Activated naive CD8-positive, alpha-beta T cell treated with anti-CD3 and anti-CD28 coated beads, Interleukin-2, amount 50 U/mL, for 24 hours (primary cell): ENCODE data around the gene ETS1.
A peak's percentile ranks its signal among the peaks of the same experiment; 100 is the strongest.
"Not testable (repeated sequence)": the region's sequence is repeated elsewhere in the genome, so short reads cannot be mapped to it uniquely, and the experiment has no call there.

Source experiments
- ATAC-seq: fragments of 150-1000 bp; cut with Tn5 transposase; one replicate; pipeline ENCODE4 v1.10.0; 2021
- DNase-seq: peaks from one replicate; pipeline ENCODE4 v3.0.0; 2021
- H3K27ac Mint-ChIP-seq: one replicate; pipeline ENCODE4 v1.8.0; 2021; ENCODE audit warnings: mild to moderate bottlenecking, mixed read lengths
- H3K27me3 Mint-ChIP-seq: one replicate; pipeline ENCODE4 v1.8.0; 2021; ENCODE audit warnings: mixed read lengths
- H3K36me3 Mint-ChIP-seq: one replicate; pipeline ENCODE4 v1.8.0; 2021; ENCODE audit warnings: low read depth, mixed read lengths
- H3K4me1 Mint-ChIP-seq: one replicate; pipeline ENCODE4 v1.8.0; 2021; ENCODE audit warnings: mixed read lengths
- H3K4me3 Mint-ChIP-seq: one replicate; pipeline ENCODE4 v1.8.0; 2021; ENCODE audit warnings: mild to moderate bottlenecking, moderate library complexity, mixed read lengths
- H3K9me3 Mint-ChIP-seq: one replicate; pipeline ENCODE4 v1.8.0; 2021; ENCODE audit warnings: mixed read lengths

Gene ETS1

DNA sequence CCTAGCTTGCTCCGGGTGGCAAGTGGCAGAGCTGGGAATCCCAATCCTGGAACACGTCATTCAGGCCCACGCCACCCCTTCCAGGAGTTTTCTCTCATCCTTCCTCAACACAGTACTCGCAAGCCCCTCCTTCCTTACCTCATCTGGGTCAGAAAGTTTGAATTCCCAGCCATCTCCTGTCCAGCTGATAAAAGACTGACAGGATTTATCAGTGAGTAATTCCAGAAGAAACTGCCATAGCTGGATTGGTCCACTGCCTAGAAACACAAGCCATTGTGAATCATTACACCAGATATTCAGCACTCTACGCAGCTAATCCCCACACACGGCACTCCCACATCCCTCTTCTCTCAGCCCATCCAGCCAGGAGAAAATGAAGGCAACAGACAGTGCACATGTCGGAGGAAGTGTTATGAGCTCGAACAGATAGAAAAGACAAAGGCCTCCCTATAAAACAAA, 124.0 kb downstream of the ETS1 start:
- Mint-ChIP-seq H3K4me3 (peak overlapping the region; percentile 78), H3K36me3 (peaks cover 96% of the 10 kb centered on the region), H3K27ac (peak overlapping the region; percentile 93), H3K4me1 (peaks cover 91% of the 10 kb centered on the region), H3K9me3 (no peaks in the 10 kb centered on the region), H3K27me3 (no peaks in the 10 kb centered on the region)
- DNase-seq = no peak
- no peak for ATAC-seq

DNA sequence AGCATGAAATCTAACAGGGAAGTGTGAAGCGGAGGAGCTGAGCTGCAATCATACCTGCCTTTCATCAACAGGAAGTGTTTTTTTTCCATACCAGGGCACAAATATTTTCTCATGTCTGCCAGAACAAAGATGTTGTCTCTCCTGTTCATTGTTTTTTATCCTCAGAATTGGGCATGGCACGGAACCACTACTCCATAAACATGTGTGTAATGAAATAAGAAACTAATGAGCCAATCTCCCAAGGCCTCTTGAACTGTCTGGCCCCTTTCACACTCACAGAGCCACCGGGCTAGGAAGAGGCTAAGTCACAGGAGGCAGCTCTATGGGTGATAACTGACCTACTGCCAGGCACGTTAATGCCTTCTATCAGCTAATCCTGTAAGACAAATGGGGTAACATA, 124.4 kb downstream of the ETS1 start:
- no peak for ATAC-seq
- Mint-ChIP-seq H3K4me3 (peak overlapping the region; percentile 78), H3K27ac (peak overlapping the region; percentile 93), H3K36me3 (peaks cover 96% of the 10 kb centered on the region), H3K9me3 (no peaks in the 10 kb centered on the region), H3K27me3 (no peaks in the 10 kb centered on the region), H3K4me1 (peaks cover 90% of the 10 kb centered on the region)
- no peak for DNase-seq

DNA sequence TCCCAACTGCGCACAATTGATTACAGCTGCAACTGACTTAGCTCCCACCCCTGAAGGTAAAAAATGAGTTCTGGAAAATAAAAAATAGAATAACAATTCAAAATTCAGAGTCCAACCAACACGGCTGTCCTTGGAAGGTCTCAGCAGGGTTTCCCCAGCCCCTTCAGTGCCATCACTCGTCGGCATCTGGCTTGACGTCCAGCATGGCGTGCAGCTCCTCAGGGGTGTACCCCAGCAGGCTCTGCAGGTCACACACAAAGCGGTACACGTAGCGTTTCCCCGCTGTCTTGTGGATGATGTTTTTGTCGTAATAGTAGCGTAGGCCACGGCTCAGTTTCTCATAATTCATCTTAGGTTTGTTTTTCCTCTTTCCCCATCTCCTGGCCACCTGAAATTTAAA, 125.2 kb downstream of the ETS1 start:
- Mint-ChIP-seq H3K27me3 (no peaks in the 10 kb centered on the region), H3K27ac (peak overlapping the region; percentile 93), H3K9me3 (no peaks in the 10 kb centered on the region), H3K4me3 (no peak overlapping the region), H3K4me1 (peaks cover 86% of the 10 kb centered on the region), H3K36me3 (peaks cover 98% of the 10 kb centered on the region)
- DNase-seq = no peak
- ATAC-seq = no peak

DNA sequence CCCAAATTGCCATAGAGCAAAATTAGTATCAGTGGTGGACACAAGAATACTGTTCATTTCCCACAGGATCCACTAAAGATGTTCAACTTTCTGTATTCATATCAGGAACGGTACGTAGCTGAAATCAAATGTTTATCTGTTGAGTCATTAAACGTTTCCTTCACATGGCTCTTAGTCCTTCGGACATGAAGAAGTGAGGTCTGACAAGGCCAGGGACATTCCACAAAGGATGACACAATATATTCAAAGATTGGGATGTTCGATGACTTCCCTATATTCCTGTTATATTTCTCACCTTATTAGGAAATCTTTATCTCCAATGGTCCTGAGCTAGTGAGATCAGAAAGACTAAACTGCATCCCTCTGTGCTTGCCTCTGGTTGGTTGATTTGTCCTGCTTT, 129.0 kb downstream of the ETS1 start:
- no peak overlapping the region for H3K27ac Mint-ChIP-seq
- no peak overlapping the region for H3K4me3 Mint-ChIP-seq
- H3K9me3 Mint-ChIP-seq = no peaks in the 10 kb centered on the region
- peaks cover 87% of the 10 kb centered on the region for H3K36me3 Mint-ChIP-seq
- DNase-seq (no peak), ATAC-seq (no peak)
- H3K4me1 Mint-ChIP-seq = peaks cover 74% of the 10 kb centered on the region
- no peaks in the 10 kb centered on the region for H3K27me3 Mint-ChIP-seq

DNA sequence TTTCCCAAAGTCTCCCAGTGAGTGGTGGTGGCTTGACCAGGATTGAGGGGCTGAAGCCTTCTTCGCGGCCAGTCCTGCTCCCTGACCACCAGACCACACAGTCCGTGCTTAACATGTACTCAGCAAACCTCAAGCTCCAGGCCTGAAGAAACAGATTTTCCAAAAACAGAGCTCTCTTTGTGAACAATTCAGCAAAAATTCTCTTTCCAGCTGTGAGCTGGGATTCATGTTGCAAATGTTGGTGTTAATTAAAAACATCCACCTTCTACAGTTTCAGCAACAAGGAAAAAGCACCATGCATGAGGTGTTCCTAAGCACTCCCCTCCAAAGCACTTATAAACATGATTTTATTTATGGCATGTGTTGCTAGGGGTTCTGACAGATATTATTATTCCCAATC, 129.5 kb downstream of the ETS1 start:
- no peak for DNase-seq

DNA sequence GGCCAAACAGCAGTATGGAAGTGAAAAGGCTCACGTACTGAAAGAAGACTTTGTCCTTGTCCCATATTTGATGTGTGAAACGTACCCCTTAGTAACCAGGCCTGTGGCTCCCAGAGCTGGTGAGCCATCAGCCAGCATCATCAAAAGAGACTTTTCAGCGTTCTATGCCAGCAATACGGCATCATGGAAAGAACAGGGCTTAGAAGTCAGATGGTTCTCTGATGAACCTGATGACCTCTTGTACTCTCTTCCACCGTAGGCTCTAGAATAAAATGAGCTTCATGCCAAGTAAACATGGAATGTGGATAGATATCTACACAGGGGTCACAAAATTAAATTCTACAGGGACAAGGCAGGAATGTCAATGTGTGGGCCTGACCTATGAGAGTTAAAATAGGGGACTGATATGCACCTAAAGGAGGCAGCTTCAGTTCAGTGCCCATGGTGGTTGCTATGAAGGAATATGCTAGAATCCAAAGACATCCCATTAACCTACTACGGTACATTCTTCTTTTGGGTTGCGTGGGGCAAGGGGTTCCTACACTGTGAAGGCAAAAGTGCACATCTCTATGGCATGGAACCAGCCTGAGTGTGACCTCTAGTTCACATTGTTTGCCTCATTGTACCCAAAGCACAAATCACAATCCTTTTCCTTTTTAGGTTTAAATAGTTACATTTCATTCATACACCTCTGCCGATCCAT, 130.6 kb downstream of the ETS1 start:
- no peak overlapping the region for H3K4me3 Mint-ChIP-seq
- peak overlapping the region; percentile 24 for H3K27ac Mint-ChIP-seq
- H3K27me3 Mint-ChIP-seq = no peaks in the 10 kb centered on the region
- peaks cover 73% of the 10 kb centered on the region for H3K4me1 Mint-ChIP-seq
- no peak for ATAC-seq
- peaks cover 71% of the 10 kb centered on the region for H3K36me3 Mint-ChIP-seq
- DNase-seq = no peak
- no peaks in the 10 kb centered on the region for H3K9me3 Mint-ChIP-seq

More for the DNA sequence above, 129.5 kb downstream of the ETS1 start:
- no peak for ATAC-seq
- H3K27me3 Mint-ChIP-seq = no peaks in the 10 kb centered on the region
- peaks cover 82% of the 10 kb centered on the region for H3K36me3 Mint-ChIP-seq
- H3K4me3 Mint-ChIP-seq = no peak overlapping the region
- peaks cover 74% of the 10 kb centered on the region for H3K4me1 Mint-ChIP-seq
- H3K9me3 Mint-ChIP-seq = no peaks in the 10 kb centered on the region
- no peak overlapping the region for H3K27ac Mint-ChIP-seq

DNA sequence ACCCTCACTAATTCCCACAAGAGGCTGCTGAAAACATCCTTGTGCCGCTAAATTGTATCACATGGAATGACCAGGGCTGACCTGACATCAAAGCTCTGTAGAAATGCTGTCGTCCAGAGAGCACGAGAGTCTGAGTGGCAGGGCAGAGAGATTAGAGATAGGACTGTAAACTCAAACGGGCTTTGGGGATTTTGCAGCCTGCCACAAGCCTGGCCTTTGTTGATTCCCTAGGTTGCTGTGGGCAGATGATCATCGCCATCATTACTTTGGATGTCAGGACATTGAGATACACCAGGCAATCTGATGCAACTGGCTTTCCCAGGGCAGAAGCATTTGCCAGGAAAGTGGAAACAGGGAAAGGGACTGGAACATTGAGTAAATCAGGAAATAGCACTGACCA, 131.6 kb downstream of the ETS1 start:
- Mint-ChIP-seq H3K4me1 (peaks cover 71% of the 10 kb centered on the region), H3K27ac (peak overlapping the region; percentile 8), H3K4me3 (no peak overlapping the region), H3K27me3 (no peaks in the 10 kb centered on the region), H3K36me3 (peaks cover 61% of the 10 kb centered on the region), H3K9me3 (no peaks in the 10 kb centered on the region)
- DNase-seq (no peak), ATAC-seq (no peak)

DNA sequence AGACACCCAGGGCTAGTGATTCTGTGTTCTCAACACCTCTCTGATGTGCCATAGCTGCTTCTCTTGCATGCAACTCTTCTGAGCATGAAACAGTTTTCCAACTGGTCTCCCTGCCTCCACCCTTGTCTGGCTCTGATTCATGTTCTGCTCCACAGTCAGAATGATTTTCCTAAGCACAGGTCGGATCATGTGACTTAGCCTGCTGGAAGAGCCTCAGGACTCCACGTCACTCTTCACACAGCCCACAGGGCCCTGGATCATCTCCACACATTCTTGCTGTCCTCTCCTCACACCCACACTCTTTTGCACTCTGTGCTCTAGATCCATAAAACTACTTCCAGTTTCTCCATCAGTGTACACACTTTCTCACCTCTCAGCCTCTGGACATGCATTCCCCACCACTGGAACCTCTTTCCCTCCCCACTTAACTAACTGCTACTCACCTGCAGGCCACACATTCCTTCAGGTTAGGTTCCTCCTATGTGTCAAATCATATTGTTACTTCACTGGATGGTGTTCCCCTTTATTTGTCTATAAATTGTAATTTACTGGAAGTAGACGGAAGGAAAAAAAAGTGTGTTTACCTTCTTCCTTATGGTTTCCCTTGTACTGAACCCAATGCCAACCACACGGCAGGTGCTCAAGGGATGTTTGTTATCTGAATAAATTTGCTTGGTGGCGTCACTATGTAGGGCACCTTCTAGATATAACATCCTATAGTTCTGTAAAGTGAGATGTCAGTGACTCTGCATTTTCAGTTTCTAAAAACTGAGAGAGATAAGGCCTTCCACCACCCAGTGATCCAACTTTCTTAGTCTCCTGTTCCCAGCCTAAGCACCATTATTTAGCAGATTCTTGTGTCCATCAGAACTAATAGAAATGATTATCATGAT, 133.7 kb downstream of the ETS1 start:
- Mint-ChIP-seq H3K9me3 (no peaks in the 10 kb centered on the region), H3K27me3 (no peaks in the 10 kb centered on the region), H3K27ac (peak overlapping the region; percentile 73), H3K4me3 (no peak overlapping the region), H3K4me1 (peaks cover 76% of the 10 kb centered on the region), H3K36me3 (peaks cover 45% of the 10 kb centered on the region)
- ATAC-seq (no peak), DNase-seq (no peak)

DNA sequence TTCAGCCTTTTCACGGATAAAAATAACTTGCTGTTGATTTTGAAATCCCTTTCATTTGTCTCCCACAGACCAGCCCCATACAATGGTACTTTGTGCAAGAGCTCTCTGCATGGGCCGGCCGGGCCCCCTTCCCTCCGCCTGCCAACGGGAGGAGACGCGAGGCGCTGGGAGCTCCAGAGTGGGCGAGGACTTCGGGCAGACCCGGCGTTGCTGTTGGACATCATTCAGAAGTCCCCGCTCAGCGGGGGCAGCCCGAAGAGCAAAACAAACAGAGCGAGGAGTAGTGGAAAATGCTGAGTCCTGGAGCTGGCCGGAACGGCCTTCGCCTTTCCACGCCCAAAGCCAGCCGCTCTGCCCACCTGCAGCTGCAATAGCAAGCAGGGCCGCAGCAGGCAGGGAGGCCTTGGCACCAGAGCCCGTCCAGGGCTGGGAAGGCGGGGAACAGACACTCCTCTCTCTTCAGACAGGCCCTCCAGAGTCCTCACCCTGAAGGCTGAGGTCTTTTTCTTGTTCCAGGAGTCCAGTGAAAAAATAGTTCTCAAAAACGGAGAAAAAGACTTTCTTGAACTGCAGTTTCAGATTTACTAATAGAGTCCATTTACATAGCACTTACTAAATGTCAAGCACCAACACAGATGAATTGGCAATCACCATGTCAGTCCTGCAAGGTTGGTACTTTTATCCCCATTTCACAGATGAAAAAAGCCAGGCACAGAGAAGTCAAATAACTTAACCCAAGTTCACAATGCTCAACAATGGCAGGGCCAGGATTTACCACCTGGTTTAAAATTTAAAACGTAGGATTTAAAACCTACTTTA, 135.5 kb downstream of the ETS1 start:
- Mint-ChIP-seq H3K27ac (peak overlapping the region; percentile 63), H3K36me3 (peaks cover 27% of the 10 kb centered on the region), H3K4me3 (no peak overlapping the region), H3K9me3 (no peaks in the 10 kb centered on the region), H3K4me1 (peaks cover 79% of the 10 kb centered on the region), H3K27me3 (no peaks in the 10 kb centered on the region)
- DNase-seq = no peak
- peak; percentile 26 for ATAC-seq

DNA sequence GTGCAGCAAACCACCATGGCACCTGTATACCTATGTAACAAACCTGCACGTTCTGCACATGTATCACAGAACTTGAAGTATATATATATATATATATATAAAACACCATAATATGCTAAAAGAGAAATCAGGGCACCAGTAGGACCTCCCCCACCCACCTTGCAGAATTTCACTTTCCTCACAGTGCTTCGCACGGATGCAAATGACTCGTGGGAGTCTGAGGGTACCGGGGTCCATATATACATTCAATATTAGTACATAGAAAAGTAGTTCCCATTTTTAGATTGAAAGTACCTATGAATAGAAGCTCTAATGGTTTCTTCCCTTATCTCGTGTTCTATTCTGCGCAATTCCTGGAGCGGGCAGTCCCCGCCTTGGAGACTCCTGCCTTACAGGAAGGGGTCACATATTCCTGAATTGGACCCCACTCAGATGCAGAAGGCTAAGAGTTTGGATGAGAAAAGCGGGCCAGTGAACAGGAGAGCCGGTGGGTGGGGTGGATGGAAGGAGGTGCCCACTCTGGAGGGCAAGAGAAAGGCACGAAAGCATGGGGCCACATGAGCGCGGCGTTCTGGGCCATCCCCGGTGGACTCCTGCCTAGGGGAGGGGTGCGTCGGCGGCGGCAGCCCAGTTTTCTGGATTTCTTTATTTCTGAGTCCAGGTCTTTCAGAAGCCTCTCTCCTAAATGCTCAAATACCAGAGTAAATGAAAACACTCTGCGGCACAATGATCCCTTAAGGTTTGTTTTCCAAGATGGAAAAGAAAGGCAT, 136.3 kb downstream of the ETS1 start:
- no peak overlapping the region for H3K4me3 Mint-ChIP-seq
- peaks cover under 1% of the 10 kb centered on the region for H3K9me3 Mint-ChIP-seq
- no peak for DNase-seq
- no peaks in the 10 kb centered on the region for H3K27me3 Mint-ChIP-seq
- no peak for ATAC-seq
- peaks cover 24% of the 10 kb centered on the region for H3K36me3 Mint-ChIP-seq
- peak overlapping the region; percentile 60 for H3K27ac Mint-ChIP-seq
- peaks cover 81% of the 10 kb centered on the region for H3K4me1 Mint-ChIP-seq

DNA sequence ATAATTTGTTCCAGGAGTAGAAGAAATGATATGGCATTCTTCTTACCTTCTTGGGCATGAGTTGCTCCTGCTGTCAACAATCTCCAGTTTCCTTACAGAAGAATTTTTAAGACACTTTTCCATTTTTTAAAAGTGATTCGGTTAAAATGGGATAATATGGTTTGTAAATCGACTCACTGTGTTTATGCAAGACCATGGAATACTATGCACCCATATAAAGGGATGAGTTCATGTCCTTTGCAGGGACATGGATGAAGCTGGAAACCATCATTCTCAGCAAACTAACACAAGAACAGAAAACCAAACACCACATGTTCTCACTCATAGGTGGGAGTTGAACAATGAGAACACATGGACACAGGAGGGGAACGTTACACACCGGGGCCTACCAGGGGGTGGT, 136.9 kb downstream of the ETS1 start:
- H3K27me3 Mint-ChIP-seq, H3K9me3 Mint-ChIP-seq, DNase-seq, H3K4me3 Mint-ChIP-seq, ATAC-seq, H3K27ac Mint-ChIP-seq: not testable (repeated sequence)
- peaks cover 83% of the 10 kb centered on the region for H3K4me1 Mint-ChIP-seq
- peaks cover 22% of the 10 kb centered on the region for H3K36me3 Mint-ChIP-seq

DNA sequence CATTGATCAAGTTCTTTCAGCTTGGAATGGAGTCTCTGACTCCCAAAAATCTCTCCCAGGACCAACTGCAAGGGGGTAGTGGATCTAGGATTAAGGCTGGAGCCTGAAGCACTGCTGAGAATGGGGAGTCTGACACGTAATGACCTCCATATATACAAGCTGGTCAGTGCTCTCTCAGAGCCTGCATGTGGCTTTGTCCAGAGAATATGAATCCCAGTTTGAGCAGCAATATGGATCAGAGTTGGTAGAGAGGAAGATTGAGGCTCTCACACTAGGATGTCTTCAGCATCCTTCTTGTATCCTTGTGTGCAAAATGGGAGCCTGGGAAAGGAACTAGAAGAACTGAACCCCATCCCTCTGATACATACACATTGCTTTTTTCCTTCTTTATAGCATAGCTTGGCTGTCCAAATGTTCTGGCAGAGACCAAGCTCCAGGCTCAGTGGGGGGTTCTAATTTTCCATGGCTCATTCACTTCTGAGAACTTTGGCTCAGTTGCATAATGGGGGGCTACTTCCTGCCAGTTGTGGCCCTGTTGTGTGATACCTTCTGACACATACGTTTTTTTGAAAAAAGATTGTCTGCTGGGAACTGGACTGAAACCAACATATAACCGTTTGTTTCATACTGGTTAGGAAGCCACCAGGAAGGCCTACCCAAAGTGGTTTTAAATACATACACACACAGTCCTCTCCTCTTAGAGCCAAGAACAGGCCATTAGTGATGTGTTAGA, 138.2 kb downstream of the ETS1 start:
- no peak for DNase-seq
- Mint-ChIP-seq H3K27ac (peak overlapping the region; percentile 82), H3K27me3 (no peaks in the 10 kb centered on the region), H3K9me3 (peaks cover 7% of the 10 kb centered on the region), H3K4me1 (peaks cover 79% of the 10 kb centered on the region), H3K36me3 (peaks cover 16% of the 10 kb centered on the region), H3K4me3 (no peak overlapping the region)
- peak; percentile 53 for ATAC-seq

DNA sequence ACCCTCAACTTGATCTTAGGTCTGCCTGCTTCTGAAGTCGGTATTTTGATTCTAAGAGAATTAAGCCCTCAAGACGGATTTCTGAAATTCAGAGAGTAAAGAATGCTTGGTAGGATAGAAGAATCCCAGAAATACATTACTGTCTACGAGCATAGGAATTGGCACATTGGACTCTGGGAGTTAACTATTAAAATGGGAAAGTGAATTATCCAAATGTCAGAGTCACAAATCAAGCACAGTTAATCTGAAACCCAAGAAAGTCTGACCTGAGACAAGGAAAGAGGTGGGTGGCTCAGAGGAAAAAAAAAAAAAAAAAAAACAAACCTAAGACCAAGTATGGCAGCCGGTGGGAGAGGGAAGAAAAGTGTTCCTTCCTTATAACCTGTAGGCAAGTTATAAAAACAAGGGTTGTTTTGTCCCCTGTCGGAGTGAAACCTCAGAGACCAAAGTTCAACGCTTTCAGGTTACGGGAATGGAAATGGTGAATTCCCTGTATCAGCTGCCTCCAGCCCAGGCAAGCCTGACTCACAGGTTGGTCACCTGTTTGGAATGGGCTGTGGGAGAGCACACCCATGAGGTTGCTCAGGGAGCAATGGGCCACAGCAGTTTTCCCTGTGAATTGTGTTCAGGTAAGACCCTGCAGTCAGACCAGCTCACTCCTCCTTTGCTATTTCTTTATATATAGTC, 139.0 kb downstream of the ETS1 start:
- DNase-seq = no peak
- peak overlapping the region; percentile 20 for H3K4me3 Mint-ChIP-seq
- no peaks in the 10 kb centered on the region for H3K27me3 Mint-ChIP-seq
- H3K27ac Mint-ChIP-seq = peak overlapping the region; percentile 82
- peaks cover 71% of the 10 kb centered on the region for H3K4me1 Mint-ChIP-seq
- ATAC-seq = peak; percentile 51
- H3K9me3 Mint-ChIP-seq = peaks cover 7% of the 10 kb centered on the region
- peaks cover 13% of the 10 kb centered on the region for H3K36me3 Mint-ChIP-seq
